ENCODE data around the gene NFKB2. TPM values are rescaled to one million over a fixed set of nuclear protein-coding genes. Genes with fewer than 3 reads are reported as not detected.
A peak's percentile ranks its signal among the peaks of the same experiment; 100 is the strongest.

Gene NFKB2
- total and polyA plus RNA-seq, 4 donors = 34.6 to 114 (median 50.5) TPM

DNA sequence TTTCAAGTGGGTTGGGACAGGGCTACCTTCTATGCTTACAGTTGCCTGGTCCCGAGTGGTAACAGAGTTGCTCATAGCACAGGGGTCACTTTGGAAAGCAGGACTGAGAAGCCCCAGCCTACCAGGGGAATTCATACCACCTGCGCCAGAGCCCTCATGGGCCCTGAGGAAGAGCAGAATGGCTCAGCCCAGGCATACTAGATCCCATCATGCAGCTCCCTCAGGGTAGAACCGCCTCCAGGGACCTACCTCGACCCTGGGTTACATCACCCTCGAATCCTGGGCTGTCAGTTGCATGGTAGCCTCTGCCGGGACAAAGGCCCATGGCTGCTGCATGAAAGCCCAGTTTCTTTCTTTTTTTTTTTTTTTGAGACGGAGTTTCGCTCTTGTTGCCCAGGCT is 34.0 kb downstream of the NFKB2 start:
- H3K36me3 ChIP-seq (ENCODE audit: control insufficient read depth in 4 of 4, insufficient read depth in 4 of 4, low read length in 4 of 4) = peaks cover 0 to 5% (median 4%) of the 10 kb centered on the region in 4 donors
- 86 to 91% methylated on average over 7 to 8 of the region's 8 CpGs for WGBS, 2 donors

GRCh38 chr10:102431452-102432124 is 36.1 kb downstream of the NFKB2 start:
- Histone ChIP-seq H3K9me3 (ENCODE audit: control insufficient read depth in 4 of 4, insufficient read depth in 3 of 4, low read length in 3 of 4) (no peaks in the 10 kb centered on the region), H3K4me3 (peak overlapping the region; percentile 51), H3K9ac (ENCODE audit: insufficient read depth in 1 of 2, low read length in 2 of 2) (peak overlapping the region; percentile 85 to 92), H3K27me3 (ENCODE audit: control insufficient read depth in 3 of 3, insufficient read depth in 3 of 3, low read length in 2 of 3) (no peaks in the 10 kb centered on the region), H3K36me3 (ENCODE audit: control insufficient read depth in 4 of 4, insufficient read depth in 4 of 4, low read length in 4 of 4) (peaks cover 0 to 3% (median 0%) of the 10 kb centered on the region in 4 donors), H3K27ac (ENCODE audit: low read depth in 1 of 2, low read length in 1 of 2) (peak overlapping the region; percentile 37 to 49), H3K4me1 (ENCODE audit: control insufficient read depth in 5 of 5, insufficient read depth in 5 of 5, low read length in 5 of 5) (peaks cover 0 to 19% (median 9%) of the 10 kb centered on the region in 5 donors)
- 22 to 23% methylated on average over 4 of the region's 4 CpGs for whole genome bisulfite sequencing, 2 donors
- no peak for ATAC-seq (ENCODE audit: insufficient read depth, low FRiP score)
- TF ChIP-seq CTCF (IDR thresholded peaks at IDR 0.05; ENCODE audit: control extremely low read depth, extremely low read depth) = no peak
- no peak for DNase-seq

More for the DNA sequence above, 34.0 kb downstream of the NFKB2 start:
- no peak for DNase-seq
- H3K9me3 ChIP-seq (ENCODE audit: control insufficient read depth in 4 of 4, insufficient read depth in 3 of 4, low read length in 3 of 4) = no peaks in the 10 kb centered on the region
- H3K4me1 ChIP-seq (ENCODE audit: control insufficient read depth in 5 of 5, insufficient read depth in 5 of 5, low read length in 5 of 5) = peaks cover 0 to 7% (median 1%) of the 10 kb centered on the region in 5 donors
- no peak for TF ChIP-seq CTCF (IDR thresholded peaks at IDR 0.05; ENCODE audit: control extremely low read depth, extremely low read depth)
- no peak overlapping the region for H3K9ac ChIP-seq (ENCODE audit: insufficient read depth in 1 of 2, low read length in 2 of 2)
- ATAC-seq (ENCODE audit: insufficient read depth, low FRiP score) = no peak
- no peaks in the 10 kb centered on the region for H3K27me3 ChIP-seq (ENCODE audit: control insufficient read depth in 3 of 3, insufficient read depth in 3 of 3, low read length in 2 of 3)
- H3K4me3 ChIP-seq = no peak overlapping the region
- H3K27ac ChIP-seq (ENCODE audit: low read depth in 1 of 2, low read length in 1 of 2) = no peak overlapping the region

- Histone ChIP-seq H3K4me1 (ENCODE audit: control insufficient read depth in 5 of 5, insufficient read depth in 5 of 5, low read length in 5 of 5) (peaks cover 0 to 21% (median 11%) of the 10 kb centered on the region in 5 donors), H3K9ac (ENCODE audit: insufficient read depth in 1 of 2, low read length in 2 of 2) (peak within 1 kb of the TSS; percentile 85 to 92), H3K36me3 (ENCODE audit: control insufficient read depth in 4 of 4, insufficient read depth in 4 of 4, low read length in 4 of 4) (peaks cover 0 to 3% (median 0%) of the 10 kb centered on the region in 4 donors), H3K27ac (ENCODE audit: low read depth in 1 of 2, low read length in 1 of 2) (peak within 1 kb of the TSS; percentile 37 to 49), H3K27me3 (ENCODE audit: control insufficient read depth in 3 of 3, insufficient read depth in 3 of 3, low read length in 2 of 3) (no peaks in the 10 kb centered on the region), H3K4me3 (peak within 1 kb of the TSS; percentile 51), H3K9me3 (ENCODE audit: control insufficient read depth in 4 of 4, insufficient read depth in 3 of 4, low read length in 3 of 4) (no peaks in the 10 kb centered on the region)
- ATAC-seq (ENCODE audit: insufficient read depth, low FRiP score) = peak; percentile 93
- TF ChIP-seq CTCF (IDR thresholded peaks at IDR 0.05; ENCODE audit: control extremely low read depth, extremely low read depth) = no peak
- peak; percentile 98 to 99 (median 99) for DNase-seq
- 0 to 1% methylated on average over 38 to 52 of the region's 52 CpGs for WGBS, 2 donors
Observed at GRCh38 chr10:102432162-102432950, 36.9 kb downstream of the NFKB2 start, which contains the start of gene CUEDC2. Gene CUEDC2, minus strand, starts transcription at chr10:102432574. Its CDS starts 7,386 bp downstream, at chr10:102425188.

Measured in lung (tissue), 12 donors.